Left lung (tissue), 10 donors: Measurements from ENCODE around the gene TBX15. TPM values are rescaled to one million over a fixed set of nuclear protein-coding genes. Genes with fewer than 3 reads are reported as not detected.
A peak's percentile ranks its signal among the peaks of the same experiment; 100 is the strongest.

Experiments
- ATAC-seq: fragments of 200-7000 bp; cut with Tn5 transposase; one replicate; pipeline ENCODE4 v1.9.1; 2020; ENCODE audit warnings: moderate library complexity
- DNase-seq, 4 donors: peaks; one replicate each; pipeline ENCODE4 v3.0.0-alpha.2; 2013 to 2020
- H3K27ac ChIP-seq, 2 donors: fragments of 200-600 bp; sonication (generic) in 1 of 2; one replicate each; pipeline versions ENCODE4 v1.5.0 to v1.8.0; 2020 to 2021
- H3K27me3 ChIP-seq, 2 donors: fragments of 200-600 bp; sonication (generic) in 1 of 2; one replicate each; pipeline versions ENCODE4 v1.5.0 to v1.8.0; 2020 to 2021
- H3K36me3 ChIP-seq, 2 donors: fragments of 200-600 bp; sonication (generic) in 1 of 2; one replicate each; pipeline versions ENCODE4 v1.5.0 to v1.8.0; 2020 to 2021
- H3K4me1 ChIP-seq, 2 donors: fragments of 200-600 bp; one replicate each; pipeline ENCODE4 v1.8.0; 2021
- H3K4me3 ChIP-seq, 2 donors: fragments of 200-600 bp; sonication (generic) in 1 of 2; one replicate each; pipeline versions ENCODE4 v1.5.0 to v1.8.0; 2020 to 2021; ENCODE audit warnings: mild to moderate bottlenecking in 1 of 2
- H3K9me3 ChIP-seq, 2 donors: fragments of 200-600 bp; sonication (generic) in 1 of 2; one replicate each; pipeline versions ENCODE4 v1.5.0 to v1.8.0; 2020 to 2021
- CTCF ChIP-seq, 2 donors: fragments of 200-600 bp; sonication (generic) in 1 of 2; IDR thresholded peaks; one replicate each; pipeline versions ENCODE4 v1.5.0 to v1.8.0; 2021; ENCODE audit warnings: antibody characterized with exemption in 2 of 2
- intact Hi-C, 2 donors: fragments of 100-400 bp; cut with DNase I; formaldehyde crosslinking; loops; one replicate each; pipeline versions ENCODE4 v1.11.2 to v1.14.2; 2022
- polyA plus RNA-seq, 6 donors: library from polyadenylated mRNA; unstranded; fragments of 120-200 nt; gene quantifications; one replicate each; pipeline ENCODE4 v1.2.1, GENCODE V29; 2013; ENCODE audit not compliant: insufficient read length in 6 of 6
- total RNA-seq, 2 donors: library from RNA; stranded (reverse); fragmentation: NEBNext Ultra II Directional; extraction: Animal tissue kit (Norgen Biotek cat#: 25700); gene quantifications; one replicate each; pipeline ENCODE4 v1.2.1, GENCODE V29; 2021
- donor health status: DM: no; HTN: yes; CAD: no.
- donor health status: DM: no; HTN: no; CAD: no.

The TBX15 gene
- total and polyA plus RNA-seq, 8 donors: 0.10 to 1.0 (median 0.34) TPM

- H3K27me3 ChIP-seq: peaks cover 97 to 100% of the 10 kb centered on the region in 2 donors
- intact Hi-C loops: no loop called here
- H3K27ac ChIP-seq: no peak overlapping the region
- H3K4me1 ChIP-seq: peaks cover 0 to 40% of the 10 kb centered on the region in 2 donors
- TF ChIP-seq CTCF (IDR thresholded peaks at IDR 0.05): no peak
- no peaks in the 10 kb centered on the region for H3K9me3 ChIP-seq
- H3K36me3 ChIP-seq: no peaks in the 10 kb centered on the region
- DNase-seq (no peak), ATAC-seq (peak; percentile 26)
- peak overlapping the region in 1 of 2 donors; percentile 6 for H3K4me3 ChIP-seq
Measured at GRCh38 chr1:118984722-118985639, 3.2 kb downstream of the TBX15 start.

- Histone ChIP-seq H3K36me3 (no peaks in the 10 kb centered on the region), H3K4me1 (peaks cover 3 to 40% of the 10 kb centered on the region in 2 donors), H3K9me3 (no peaks in the 10 kb centered on the region), H3K27me3 (peaks cover 97 to 100% of the 10 kb centered on the region in 2 donors), H3K27ac (no peak overlapping the region), H3K4me3 (peak overlapping the region in 1 of 2 donors; percentile 6)
- intact Hi-C loops: no loop called here
- ATAC-seq (peak; percentile 69), DNase-seq (peak in 1 of 4 donors; percentile 71)
- TF ChIP-seq CTCF (IDR thresholded peaks at IDR 0.05): no peak
Measured at GRCh38 chr1:118984086-118984721, 3.9 kb downstream of the TBX15 start.

GRCh38 chr1:118983558-118984041 lies 4.5 kb downstream of the TBX15 start:
- intact Hi-C loops: no loop called here
- TF ChIP-seq CTCF (IDR thresholded peaks at IDR 0.05): no peak
- H3K4me1 ChIP-seq: peaks cover 6 to 40% of the 10 kb centered on the region in 2 donors
- H3K27me3 ChIP-seq: peaks cover 97 to 100% of the 10 kb centered on the region in 2 donors
- H3K27ac ChIP-seq: no peak overlapping the region
- no peaks in the 10 kb centered on the region for H3K9me3 ChIP-seq
- no peaks in the 10 kb centered on the region for H3K36me3 ChIP-seq
- DNase-seq: no peak
- ATAC-seq: no peak
- H3K4me3 ChIP-seq: no peak overlapping the region

GRCh38 chr1:118982821-118983557 lies 5.2 kb downstream of the TBX15 start:
- no peaks in the 10 kb centered on the region for H3K36me3 ChIP-seq
- H3K27ac ChIP-seq: no peak overlapping the region
- no peaks in the 10 kb centered on the region for H3K9me3 ChIP-seq
- no peak overlapping the region for H3K4me3 ChIP-seq
- no peak for TF ChIP-seq CTCF (IDR thresholded peaks at IDR 0.05)
- H3K27me3 ChIP-seq: peaks cover 97 to 100% of the 10 kb centered on the region in 2 donors
- intact Hi-C loops: no loop called here
- H3K4me1 ChIP-seq: peaks cover 6 to 35% of the 10 kb centered on the region in 2 donors
- ATAC-seq (no peak), DNase-seq (no peak)
